Measurements from ENCODE around the gene INSR.
"Not testable (repeated sequence)": the region's sequence is repeated elsewhere in the genome, so short reads cannot be mapped to it uniquely, and the experiment has no call there.

INSR gene

GRCh38 chr19:7224209-7224686 lies 70.0 kb downstream of the INSR start:
- peak; percentile 63 for DNase-seq (ENCODE audit: low spot score)

- no peak for DNase-seq (ENCODE audit: low spot score)
Measured at GRCh38 chr19:7223429-7223828, 70.8 kb downstream of the INSR start.

- no peak for DNase-seq (ENCODE audit: low spot score)
Measured at GRCh38 chr19:7219056-7219455, 75.2 kb downstream of the INSR start.

- DNase-seq (ENCODE audit: low spot score): no peak
Measured at GRCh38 chr19:7217861-7218260, 76.4 kb downstream of the INSR start.

- no peak for DNase-seq (ENCODE audit: low spot score)
Measured at GRCh38 chr19:7216373-7216902, 77.8 kb downstream of the INSR start.

- no peak for DNase-seq (ENCODE audit: low spot score)
Measured at GRCh38 chr19:7215176-7215575, 79.0 kb downstream of the INSR start.

- no peak for DNase-seq (ENCODE audit: low spot score)
Measured at GRCh38 chr19:7214324-7215089, 79.7 kb downstream of the INSR start.

- no peak for DNase-seq (ENCODE audit: low spot score)
Measured at GRCh38 chr19:7213628-7214323, 80.4 kb downstream of the INSR start.

- DNase-seq (ENCODE audit: low spot score): no peak
Measured at GRCh38 chr19:7211191-7211951, 82.8 kb downstream of the INSR start.

- DNase-seq (ENCODE audit: low spot score): no peak
Measured at GRCh38 chr19:7210359-7210758, 83.9 kb downstream of the INSR start.

GRCh38 chr19:7209597-7210325 lies 84.5 kb downstream of the INSR start:
- not testable (repeated sequence) for DNase-seq (ENCODE audit: low spot score)

- not testable (repeated sequence) for DNase-seq (ENCODE audit: low spot score)
Measured at GRCh38 chr19:7209036-7209435, 85.2 kb downstream of the INSR start.

- DNase-seq (ENCODE audit: low spot score): no peak
Measured at GRCh38 chr19:7203332-7203731, 90.9 kb downstream of the INSR start.

GRCh38 chr19:7202888-7203287 lies 91.3 kb downstream of the INSR start:
- DNase-seq (ENCODE audit: low spot score): no peak

- DNase-seq (ENCODE audit: low spot score): no peak
Measured at GRCh38 chr19:7200736-7201135, 93.5 kb downstream of the INSR start.

GRCh38 chr19:7199613-7200533 lies 94.3 kb downstream of the INSR start:
- no peak for DNase-seq (ENCODE audit: low spot score)

- peak; percentile 94 for DNase-seq (ENCODE audit: low spot score)
Measured at GRCh38 chr19:7197760-7198696, 96.2 kb downstream of the INSR start.

- peak; percentile 87 for DNase-seq (ENCODE audit: low spot score)
Measured at GRCh38 chr19:7197119-7197759, 97.0 kb downstream of the INSR start.

GRCh38 chr19:7196763-7197118 lies 97.5 kb downstream of the INSR start:
- DNase-seq (ENCODE audit: low spot score): peak; percentile 11

Measured in globus pallidus (tissue), 1 donor.